ENCODE measurements around the gene IL1RAP.

IL1RAP gene

DNA sequence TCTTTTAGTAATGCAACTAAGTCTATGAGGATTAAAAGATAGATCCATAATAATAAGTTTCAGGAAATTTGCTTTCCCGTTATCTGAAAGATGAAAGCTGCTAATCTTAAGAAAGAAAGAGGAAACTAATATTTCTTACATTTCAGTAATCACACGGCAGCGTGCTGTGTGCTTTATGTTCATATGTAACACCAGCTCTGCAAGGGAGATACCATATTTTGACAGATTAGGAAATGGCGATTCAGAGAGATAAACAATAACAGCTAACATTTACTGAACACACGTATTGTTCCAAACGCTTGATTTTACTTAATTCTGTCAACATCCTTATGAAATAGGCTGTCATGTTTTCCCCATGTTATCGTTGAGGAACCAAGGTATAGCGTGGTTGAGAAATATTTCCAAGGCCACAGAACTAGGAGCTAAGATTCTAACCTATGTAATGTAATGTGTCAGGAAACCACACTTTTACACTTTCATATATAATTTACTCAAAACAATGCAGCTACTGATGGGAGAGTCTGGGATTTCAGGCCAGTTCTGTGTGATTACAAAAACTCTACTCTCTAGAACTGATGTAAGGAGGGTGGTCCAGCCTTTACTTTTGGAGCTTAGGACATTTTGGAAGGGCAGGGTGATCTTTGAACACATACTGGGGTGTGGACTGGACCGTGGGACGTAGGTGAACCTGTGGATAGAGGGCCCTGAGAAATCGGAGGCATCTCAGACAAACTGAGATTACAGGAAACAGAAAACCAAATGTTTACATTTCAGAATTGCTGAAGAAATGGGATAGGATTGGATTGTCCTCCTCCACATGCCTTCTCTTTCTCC, 100.6 kb downstream of the IL1RAP start:
- no peak for DNase-seq (ENCODE audit: low spot score)

DNA sequence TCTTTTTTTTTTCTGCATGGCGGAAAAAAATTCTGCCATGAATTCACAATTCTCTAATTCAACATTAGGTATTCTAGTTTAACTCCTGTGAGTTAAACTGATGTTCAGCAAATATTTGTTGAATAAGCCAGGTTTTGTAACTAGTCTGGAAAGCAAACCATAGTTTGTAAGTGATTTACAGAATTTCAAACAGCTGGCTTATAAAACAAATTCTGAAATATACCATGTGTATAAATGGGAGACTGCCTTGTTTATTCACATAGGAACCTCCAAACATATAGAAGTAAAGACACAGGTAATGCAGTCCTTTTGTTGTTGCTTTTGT, 101.1 kb downstream of the IL1RAP start:
- DNase-seq (ENCODE audit: low spot score) = no peak

DNA sequence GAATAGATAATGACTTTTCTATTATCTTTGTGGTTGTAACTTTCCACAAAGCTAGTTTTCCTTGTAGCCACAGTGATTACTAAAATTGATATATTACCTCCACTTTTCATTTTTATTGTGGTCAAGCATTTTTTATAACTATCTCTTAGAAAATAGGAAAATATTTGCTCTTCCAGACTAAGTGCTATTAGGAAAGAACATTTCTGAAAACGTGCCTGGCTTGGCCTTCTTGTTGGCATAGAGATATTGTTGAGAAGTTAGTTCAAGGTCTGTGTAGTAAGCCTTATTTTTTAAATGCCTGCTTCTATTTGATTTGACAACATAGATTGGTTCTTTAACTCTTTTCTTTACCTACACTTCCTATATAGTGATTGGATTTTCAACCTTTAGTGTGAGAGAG, 101.7 kb downstream of the IL1RAP start:
- no peak for DNase-seq (ENCODE audit: low spot score)

DNA sequence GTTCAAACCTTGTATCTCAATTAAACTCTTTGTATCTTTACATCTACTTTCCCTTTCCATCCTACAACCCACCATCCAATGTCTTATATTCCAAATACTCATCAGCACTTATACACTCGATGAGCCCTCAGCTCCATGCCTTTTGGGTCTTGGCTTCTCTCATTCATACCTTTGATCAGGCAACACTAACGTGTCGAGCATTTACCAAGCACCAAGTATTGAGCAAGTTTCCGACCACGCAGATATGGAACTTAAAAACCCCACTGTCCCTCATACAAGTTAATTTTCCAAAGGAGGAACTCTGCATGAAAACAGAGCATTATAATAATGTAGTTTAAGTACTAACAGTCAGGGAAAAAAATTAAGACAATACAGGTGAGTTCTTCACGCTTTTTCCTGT, 102.8 kb downstream of the IL1RAP start:
- no peak for DNase-seq (ENCODE audit: low spot score)

DNA sequence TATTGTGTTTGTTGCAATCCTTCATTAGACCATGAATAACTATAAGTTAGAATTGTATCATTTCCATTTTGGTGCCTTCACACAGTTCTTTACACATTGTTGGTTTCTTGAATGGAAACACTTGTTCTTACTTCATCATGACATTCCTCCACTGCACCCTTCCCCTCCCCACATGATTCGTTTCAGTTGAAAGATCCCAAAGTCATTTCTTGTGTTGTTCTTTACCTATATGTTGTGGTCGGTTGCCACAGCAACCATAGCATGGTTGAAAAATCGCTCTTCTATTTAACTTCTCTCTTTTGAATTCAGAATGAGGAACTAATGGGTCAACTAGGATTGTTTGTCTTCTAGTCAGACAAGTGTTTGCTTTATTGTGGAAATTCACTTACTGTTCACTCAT, 103.3 kb downstream of the IL1RAP start:
- peak; percentile 57 for DNase-seq (ENCODE audit: low spot score)

DNA sequence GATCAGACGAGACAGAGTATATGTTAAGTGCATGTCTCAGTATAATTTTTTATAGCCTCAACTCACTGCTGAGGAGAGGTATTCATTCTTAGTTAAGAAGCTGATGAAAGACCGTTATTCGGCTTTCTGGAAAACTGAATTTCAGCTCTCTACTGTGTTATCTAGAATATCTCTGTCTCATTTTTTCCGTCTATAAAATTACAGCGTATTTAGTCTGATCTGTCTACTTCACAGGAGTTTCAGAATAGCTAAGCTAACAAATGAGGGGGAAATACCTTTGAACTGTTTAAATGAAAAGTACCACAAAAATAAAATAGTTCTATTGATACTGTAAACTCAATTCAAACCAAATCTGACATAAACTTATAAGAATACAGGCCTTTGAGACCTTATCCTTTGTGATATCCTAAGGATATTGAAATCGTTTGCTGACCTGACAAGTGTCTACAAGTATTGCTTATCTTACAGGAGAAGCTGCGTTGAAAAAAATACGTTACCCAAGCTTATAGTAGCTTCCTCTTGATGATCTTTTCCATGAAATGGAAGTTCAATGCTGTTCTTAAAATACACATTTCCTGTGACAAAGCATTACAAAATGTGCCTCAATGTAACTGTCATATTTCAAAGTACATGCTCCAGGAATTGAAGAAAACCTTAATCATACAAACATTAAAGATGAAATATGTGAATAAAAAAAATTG, 104.6 kb downstream of the IL1RAP start:
- no peak for DNase-seq (ENCODE audit: low spot score)

DNA sequence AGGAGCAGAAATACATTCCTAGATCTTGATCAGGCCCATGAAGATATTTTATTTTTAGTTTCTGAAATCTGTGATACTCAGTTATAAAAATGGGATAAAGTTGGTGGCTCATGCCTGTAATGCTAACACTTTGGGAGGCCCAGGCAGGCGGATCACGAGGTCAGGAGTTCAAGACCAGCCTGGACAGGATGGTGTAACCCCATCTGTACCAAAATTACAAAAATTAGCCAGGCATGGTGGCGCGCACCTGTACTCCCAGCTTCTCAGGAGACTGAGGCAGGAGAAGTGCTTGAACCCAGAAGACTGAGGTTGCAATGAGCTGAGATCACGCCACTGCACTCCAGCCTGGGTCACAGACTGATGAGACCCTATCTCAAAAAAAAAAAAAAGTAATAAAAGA, 105.5 kb downstream of the IL1RAP start:
- no peak for DNase-seq (ENCODE audit: low spot score)

DNA sequence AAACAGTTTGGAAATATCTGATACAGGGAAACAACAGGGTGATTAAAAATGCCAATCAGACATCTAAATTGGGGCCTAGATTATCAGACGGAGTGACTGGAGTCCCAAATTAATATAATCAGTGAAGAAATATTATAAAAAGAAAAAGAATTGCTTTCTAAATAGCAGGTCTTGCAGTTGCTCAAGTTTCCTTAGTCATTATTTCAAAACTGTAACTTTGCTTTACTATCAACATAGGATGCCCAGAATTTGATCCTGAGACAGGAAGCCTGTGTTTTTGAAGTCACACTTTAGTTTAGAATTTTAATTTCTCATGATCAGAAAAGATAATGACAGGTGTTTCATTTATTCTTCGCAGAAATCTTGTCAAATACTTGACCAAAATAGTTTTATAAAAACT, 105.9 kb downstream of the IL1RAP start:
- no peak for DNase-seq (ENCODE audit: low spot score)

DNA sequence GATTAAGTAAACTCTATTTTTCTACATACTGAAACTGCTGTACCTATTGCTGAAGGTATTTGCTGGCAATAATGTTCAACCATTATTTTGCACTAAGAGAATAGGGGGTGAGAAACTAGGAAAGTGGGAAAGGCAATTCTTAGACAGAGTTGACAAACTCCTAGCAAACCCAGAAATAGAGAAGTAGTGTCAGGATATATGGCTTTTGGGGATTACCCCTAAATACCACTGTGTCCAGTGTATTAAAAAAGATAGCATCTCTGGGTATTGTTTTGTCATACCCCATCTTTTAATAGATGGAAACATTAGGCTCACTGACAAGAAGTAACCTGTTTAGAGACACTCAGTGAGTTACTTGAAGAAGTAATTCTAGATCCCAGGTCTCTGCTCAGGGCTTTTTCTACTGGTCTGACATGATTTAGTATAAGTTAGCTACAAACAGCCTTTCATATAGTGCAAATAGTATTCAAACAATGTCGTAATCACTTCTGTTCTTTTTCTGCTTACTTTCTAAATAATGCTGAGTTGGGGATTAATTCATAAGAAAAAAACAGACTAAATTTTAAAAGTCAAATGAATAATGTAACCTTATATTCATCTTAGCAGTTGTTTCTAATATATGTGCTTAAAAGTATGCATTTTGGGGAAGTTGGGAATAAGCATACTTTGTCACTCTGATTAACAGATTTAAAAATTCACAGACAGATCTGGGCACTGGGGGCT, 107.2 kb downstream of the IL1RAP start:
- no peak for DNase-seq (ENCODE audit: low spot score)

DNA sequence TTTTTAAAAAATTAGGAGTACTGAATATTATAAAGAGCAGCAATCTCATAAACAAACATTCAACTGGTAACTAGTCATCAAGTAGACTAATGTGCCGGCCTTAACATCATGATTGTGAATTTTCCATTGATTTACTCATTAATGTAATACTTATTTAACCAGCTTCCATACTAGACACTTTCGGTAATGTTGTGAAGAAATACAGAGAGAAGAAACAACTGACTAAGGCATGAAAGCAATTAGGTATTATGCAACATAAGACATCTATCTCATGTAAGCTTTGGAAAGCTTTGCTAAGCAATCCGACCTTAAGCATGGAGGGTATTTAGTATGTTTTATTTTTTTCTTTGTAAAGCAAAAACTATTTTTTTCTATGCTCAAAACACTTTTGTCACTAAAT, 108.0 kb downstream of the IL1RAP start:
- no peak for DNase-seq (ENCODE audit: low spot score)

DNA sequence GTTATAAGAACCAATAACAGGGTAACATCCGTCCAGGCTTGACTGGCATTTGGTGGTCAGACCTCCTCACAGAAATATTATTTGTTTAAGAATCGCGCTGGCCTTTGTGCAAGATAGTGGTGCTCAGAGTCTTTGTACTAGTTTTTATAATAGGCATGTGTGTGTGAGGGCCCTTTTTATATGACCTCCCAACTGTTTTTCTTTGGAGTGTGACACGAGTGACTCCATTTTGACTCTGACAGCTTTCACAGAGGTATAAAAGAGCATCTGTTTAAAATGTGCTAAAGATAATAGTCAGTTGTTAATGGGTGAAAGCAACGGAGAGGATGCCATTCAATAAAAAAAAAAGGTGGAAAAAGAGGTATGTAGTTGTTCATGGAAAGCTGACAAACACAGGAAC, 110.4 kb downstream of the IL1RAP start:
- DNase-seq (ENCODE audit: low spot score) = no peak

DNA sequence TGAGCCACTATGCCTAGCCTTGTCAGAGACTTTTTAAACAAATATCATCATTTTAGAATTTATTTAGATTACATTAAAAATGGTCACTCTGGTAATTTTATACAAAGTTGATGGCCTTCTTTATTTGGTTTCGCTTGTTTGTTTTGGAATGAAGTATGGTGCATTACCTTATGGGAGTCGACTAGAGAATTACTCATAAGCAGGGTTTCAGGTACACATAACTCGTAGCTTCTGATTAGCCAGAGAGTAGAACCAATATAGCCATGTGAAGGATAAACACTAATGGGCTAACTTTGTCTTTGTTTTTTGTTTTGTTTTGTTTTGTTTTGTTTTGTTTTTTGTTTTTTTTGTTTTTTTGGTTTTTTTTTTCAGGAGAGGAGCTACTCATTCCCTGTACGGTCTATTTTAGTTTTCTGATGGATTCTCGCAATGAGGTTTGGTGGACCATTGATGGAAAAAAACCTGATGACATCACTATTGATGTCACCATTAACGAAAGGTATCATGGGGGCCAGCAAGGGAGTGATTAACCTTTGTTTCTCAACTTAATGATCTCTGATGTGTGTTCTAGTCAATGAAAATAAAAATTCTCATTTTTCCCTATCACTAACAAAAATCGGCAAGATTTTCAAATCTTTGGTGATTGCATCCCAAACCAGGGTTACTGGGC, 113.2 kb downstream of the IL1RAP start:
- no peak for DNase-seq (ENCODE audit: low spot score)

DNA sequence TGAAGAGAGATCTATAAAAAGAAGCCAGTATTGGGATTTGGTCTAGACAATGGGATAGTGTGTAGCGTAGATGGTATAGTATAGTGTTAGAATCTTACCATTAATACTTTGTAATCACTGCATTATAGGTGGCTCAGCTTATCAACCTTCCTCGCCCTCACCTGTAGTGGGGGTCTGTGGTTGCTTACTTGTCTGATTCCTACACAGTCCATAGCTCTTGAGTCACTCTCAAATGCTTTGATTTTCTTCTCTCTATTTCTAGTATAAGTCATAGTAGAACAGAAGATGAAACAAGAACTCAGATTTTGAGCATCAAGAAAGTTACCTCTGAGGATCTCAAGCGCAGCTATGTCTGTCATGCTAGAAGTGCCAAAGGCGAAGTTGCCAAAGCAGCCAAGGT, 115.2 kb downstream of the IL1RAP start:
- DNase-seq (ENCODE audit: low spot score) = no peak

DNA sequence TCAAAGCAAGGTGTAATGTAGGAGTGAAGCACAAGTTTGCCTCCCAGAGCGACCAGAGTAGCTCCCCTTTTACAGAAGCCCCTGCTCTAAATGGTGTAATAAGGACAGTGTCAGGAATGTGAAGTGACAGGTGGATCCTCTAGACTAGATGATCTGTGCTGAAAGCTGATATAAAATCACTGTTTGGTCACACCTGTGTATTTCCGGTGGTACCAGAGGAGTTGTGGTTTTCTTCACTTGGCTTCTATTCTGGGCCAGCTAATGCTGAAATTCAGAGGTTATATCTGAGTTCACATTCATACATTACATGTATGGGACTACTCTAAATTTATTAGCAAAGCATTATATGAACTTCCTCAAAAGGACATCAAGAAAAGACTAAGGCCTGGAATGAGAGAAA, 117.4 kb downstream of the IL1RAP start:
- DNase-seq (ENCODE audit: low spot score) = no peak

DNA sequence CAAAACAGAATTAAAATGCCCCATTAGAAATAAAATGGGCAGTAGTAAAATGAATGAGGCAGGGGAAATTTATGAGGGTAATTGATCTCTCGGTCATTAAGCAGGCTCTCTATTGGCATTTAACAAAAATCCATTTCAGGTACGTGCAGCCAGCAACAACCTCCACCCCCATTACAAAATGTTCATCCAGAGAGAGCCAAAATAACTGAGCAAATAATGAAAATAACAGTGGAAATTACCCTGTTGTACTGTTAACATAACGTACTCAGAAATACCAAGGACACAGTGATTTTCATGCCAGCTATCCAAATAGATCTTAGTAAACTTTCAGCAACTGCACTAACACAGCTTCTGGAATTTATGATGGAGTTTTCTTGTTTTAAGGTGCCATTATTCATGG, 127.7 kb downstream of the IL1RAP start:
- no peak for DNase-seq (ENCODE audit: low spot score)

DNA sequence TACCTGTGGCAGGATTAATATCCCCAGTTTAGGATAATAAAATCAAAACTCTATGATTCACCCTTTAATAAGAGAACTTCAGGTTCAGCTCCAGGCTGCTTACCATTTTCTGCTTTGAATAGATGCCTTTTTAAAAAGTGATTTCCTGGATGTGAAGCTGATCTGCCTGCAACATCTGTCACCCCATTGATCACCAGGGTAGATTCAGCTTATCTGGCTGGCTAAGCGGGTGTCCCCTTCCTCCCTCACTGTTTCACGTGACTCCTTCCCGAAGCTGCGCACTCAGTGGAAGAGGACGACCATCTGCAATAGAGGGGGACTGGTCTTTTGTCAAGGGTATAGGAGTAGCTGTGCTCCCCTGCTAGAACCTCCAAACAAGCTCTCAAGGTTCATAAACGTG, 128.1 kb downstream of the IL1RAP start:
- no peak for DNase-seq (ENCODE audit: low spot score)

DNA sequence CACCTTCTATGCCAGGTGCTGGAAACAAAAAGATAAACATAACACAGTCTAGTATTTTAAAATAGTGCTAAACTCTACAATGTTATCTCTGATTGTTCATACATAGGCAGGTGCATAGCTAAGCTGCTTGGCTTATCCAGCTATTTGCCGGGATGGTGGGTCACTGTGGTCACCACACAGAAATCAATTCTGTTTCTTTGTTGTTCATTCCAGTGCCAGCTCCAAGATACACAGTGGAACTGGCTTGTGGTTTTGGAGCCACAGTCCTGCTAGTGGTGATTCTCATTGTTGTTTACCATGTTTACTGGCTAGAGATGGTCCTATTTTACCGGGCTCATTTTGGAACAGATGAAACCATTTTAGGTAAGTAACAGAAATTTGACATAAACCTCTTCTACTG, 130.2 kb downstream of the IL1RAP start:
- DNase-seq (ENCODE audit: low spot score) = no peak

DNA sequence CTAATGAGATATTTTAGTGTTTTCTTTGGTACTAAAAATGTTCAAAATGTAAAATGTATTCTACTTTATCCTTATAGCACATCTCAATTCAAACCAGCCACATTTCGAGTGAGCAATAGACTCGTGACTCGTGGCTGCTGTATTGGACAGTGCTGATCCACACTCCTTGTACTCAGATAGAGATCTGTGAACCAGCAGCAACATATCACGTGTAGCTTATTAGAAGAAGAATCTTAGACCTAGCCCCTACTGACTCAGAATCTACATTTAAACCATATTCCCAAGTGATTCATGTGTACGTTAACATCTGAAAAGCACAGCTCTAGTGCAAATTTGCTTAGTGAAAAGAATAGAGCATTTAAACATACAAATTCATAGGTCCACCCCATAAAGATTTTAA, 130.9 kb downstream of the IL1RAP start:
- no peak for DNase-seq (ENCODE audit: low spot score)

DNA sequence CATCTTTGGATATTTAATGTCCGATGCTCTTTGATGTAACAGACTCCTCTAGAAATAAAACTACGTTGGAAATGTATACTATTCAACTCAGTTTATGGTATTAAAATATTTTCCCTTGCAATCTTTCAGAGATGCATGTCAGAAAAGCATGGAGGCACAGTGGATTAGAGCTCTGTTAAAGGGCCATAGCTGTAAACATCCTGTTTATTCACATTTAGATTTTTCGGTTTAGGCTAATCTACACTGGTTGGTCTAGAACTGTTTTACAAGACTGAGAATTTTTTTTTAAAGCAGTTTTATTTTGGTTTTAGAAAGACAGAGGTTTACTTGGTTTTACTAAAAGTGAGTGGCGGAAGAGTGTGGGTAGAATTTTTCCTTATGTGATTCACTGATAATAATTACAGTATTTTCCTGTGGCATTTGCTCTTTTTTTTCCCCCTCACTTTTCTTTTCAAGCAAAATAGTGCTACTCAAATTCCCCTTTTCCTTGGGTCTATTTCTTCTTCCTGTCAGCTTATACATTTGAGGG, 132.1 kb downstream of the IL1RAP start:
- no peak for DNase-seq (ENCODE audit: low spot score)

DNA sequence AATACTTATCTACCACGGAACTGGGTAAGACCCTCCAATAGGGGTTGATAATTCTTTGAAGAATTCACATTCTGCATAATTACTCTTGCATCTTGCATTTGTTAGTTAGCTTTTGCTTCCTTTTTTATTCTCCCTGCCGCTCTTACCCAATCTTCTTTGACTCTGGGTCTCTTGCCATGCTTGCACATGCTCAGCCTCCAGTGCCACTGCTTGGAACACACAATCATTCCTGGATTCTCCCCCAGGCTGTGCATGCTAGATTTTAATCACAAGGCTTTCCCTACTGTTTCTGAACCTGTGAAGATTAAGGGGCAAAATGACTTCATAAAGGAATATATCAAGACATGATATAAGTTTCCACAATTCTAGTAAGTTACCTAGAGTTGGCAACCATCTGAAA, 133.1 kb downstream of the IL1RAP start:
- DNase-seq (ENCODE audit: low spot score) = no peak

DNA sequence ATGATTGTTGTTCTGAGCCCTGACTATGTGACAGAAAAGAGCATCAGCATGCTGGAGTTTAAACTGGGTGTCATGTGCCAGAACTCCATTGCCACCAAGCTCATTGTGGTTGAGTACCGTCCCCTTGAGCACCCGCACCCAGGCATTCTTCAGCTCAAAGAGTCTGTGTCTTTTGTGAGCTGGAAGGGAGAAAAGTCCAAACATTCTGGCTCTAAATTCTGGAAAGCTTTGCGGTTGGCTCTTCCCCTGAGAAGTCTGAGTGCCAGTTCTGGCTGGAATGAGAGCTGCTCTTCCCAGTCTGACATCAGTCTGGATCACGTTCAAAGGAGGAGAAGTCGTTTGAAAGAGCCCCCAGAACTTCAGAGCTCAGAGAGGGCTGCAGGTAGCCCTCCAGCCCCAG, 142.0 kb downstream of the IL1RAP start:
- DNase-seq (ENCODE audit: low spot score) = no peak

DNA sequence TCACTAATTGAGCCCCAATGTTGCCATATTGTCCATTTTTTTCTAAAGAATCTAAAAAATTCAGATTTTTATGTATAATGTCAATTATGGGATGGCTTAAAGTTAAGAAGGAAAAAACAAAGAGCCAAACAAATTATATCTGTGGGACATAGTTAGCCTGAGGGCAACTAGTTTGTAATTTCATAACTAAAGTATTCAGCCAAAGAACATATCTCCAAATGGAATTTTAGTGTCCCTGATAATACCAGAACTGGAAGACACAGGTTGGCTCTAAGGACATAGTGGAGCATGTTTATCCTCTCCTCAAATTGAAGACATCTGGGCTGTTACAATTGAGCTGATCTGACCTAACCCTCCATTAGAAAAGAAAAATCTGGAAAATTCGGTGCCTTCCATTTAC, 144.2 kb downstream of the IL1RAP start:
- no peak for DNase-seq (ENCODE audit: low spot score)

DNA sequence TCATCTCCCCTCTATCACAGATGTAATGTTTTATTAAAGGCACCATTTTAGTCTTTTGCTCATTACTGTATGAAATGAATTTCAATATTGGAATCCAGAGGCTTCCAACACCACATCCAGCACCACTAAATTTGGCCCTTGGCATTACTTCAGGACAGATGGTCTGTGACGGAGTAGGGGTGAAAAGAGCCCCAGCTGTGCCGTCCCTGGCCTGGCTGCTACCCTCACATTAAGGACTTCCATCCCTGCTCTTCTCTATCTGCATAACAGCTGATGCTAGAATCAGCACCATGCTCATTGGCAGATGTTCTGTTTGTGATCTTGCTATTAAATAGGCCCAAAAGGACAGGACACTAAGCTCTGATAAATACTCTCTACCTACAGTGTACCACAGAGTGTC, 152.9 kb downstream of the IL1RAP start:
- DNase-seq (ENCODE audit: low spot score) = no peak

Data from kidney tubule cell (primary cell).